ENCODE measurements around the gene DPP10.

The DPP10 gene

DNA sequence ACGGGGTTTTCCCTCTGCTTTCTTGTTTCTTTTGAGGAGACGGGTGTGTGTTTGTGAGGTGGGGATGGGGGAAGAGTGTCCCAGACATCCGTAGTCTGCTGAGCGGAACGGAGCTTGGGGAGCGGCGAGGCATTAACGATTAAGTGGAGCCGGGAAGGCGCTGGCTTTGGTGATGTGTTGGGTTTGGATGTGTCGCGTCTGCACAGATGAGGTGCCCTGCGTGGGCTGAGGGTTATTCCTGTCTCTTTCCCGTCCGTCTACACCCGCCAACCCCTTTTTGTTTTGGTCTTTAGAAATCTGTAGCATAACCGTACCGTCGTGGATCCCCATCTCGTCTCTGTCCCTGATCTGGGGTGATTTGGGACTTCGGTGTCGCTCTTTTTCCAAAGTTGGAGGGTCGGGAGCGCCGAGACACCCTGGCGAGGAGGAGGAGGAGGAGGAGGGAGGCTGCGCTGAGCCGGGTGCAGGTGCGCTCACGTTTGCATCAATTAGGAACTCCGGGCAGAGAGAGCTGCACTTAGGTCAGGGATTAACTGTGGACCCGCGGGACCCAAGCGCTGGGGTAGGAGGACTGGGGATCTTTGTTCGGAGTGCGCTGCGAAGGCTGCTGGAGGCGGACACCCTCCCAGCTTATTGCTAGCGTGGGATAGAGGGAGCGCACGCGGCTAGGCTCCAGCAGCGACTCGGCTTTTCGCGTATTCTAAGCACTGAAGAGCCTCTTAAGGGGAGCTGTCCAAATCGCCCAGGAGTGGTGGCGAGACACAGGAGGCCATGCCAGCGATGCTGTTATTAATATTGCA lies 720.3 kb downstream of the DPP10 start:
- peaks cover 43% of the 10 kb centered on the region for H3K27me3 ChIP-seq (ENCODE audit: control insufficient read depth, insufficient read depth, low read length)
- H3K27ac ChIP-seq (ENCODE audit: low read length) = no peak overlapping the region

DNA sequence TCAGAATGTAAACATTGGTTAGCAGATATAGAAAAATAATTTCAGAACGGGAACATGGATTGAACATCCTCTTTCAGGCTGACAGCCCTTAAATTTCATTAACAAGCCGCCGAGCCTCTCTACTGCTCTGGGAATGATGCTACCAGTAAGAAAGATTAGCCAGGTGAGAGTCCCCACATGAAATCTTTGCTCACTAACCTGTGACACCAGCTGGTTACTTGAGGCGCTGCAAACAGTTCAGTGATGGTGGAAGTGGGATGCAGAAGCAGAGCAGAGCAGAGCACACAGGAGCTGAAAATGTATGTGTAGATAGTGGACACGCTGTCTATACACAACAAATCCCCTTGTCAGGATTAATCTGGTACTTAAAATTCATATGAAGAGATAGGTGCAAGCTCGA lies 721.1 kb downstream of the DPP10 start:
- H3K27me3 ChIP-seq (ENCODE audit: control insufficient read depth, insufficient read depth, low read length) = peaks cover 43% of the 10 kb centered on the region
- H3K4me3 ChIP-seq (ENCODE audit: low read length) = peak overlapping the region; percentile 77
- H3K9ac ChIP-seq (ENCODE audit: low read length) = no peak overlapping the region
- peaks cover 4% of the 10 kb centered on the region for H3K4me1 ChIP-seq (ENCODE audit: control insufficient read depth, low read depth, low read length)
- H3K27ac ChIP-seq (ENCODE audit: low read length) = no peak overlapping the region
- no peaks in the 10 kb centered on the region for H3K9me3 ChIP-seq (ENCODE audit: control insufficient read depth, low read depth, low read length)
- no peaks in the 10 kb centered on the region for H3K36me3 ChIP-seq (ENCODE audit: control insufficient read depth, low read depth, low read length)

More for the DNA sequence above, 720.3 kb downstream of the DPP10 start:
- Histone ChIP-seq H3K4me1 (ENCODE audit: control insufficient read depth, low read depth, low read length) (peaks cover 4% of the 10 kb centered on the region), H3K9me3 (ENCODE audit: control insufficient read depth, low read depth, low read length) (no peaks in the 10 kb centered on the region), H3K9ac (ENCODE audit: low read length) (no peak overlapping the region), H3K4me3 (ENCODE audit: low read length) (peak overlapping the region; percentile 77), H3K36me3 (ENCODE audit: control insufficient read depth, low read depth, low read length) (no peaks in the 10 kb centered on the region)

DNA sequence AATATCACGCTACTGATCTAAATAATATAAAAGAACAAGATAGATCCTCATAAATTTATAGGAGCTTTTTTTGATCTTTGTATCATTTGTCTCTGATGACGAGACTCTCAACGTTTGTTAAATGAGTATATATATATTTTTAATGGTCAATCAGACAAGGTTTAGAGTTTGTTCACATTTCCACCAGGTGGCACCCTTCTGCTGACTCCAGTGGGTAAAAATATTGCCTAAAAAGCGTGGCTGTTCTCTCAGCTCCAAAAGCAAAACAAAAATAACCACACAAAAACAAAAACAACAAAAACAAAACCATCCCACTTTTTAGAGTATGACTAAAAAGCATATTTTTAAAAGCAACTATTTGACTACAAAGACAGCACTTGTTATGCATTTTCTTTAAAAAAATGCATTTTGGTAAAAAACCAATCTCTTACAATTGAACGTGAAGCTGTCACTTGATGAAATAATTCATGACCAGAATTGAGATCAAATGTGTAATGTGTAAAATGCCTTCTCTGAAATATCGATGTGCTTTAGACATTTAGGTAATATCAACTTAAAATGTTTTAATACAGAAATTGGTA lies 723.2 kb downstream of the DPP10 start:
- H3K36me3 ChIP-seq (ENCODE audit: control insufficient read depth, low read depth, low read length) = no peaks in the 10 kb centered on the region
- H3K4me1 ChIP-seq (ENCODE audit: control insufficient read depth, low read depth, low read length) = peaks cover 4% of the 10 kb centered on the region
- no peak overlapping the region for H3K27ac ChIP-seq (ENCODE audit: low read length)
- no peak overlapping the region for H3K9ac ChIP-seq (ENCODE audit: low read length)
- no peak overlapping the region for H3K4me3 ChIP-seq (ENCODE audit: low read length)
- H3K9me3 ChIP-seq (ENCODE audit: control insufficient read depth, low read depth, low read length) = no peaks in the 10 kb centered on the region
- peaks cover 33% of the 10 kb centered on the region for H3K27me3 ChIP-seq (ENCODE audit: control insufficient read depth, insufficient read depth, low read length)

DNA sequence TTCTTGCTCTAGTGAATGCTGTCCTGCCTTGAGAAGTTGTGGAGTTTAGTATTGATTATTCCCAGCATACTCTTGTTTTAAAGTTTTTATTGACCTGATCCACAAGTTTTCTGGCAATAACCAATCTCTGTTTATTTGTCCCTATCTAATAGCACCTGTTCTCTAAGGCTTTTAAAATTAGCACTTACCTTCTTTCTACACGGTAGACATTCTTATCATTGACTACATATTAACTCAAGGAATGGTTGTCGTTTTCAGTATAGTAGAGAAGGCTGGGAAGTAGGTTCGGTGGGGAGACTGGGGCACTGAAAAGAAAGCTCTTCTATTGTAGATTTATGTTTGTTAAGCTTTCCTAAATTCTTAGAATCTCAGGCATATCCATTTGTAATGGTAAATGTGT lies 726.0 kb downstream of the DPP10 start:
- Histone ChIP-seq H3K9me3 (ENCODE audit: control insufficient read depth, low read depth, low read length) (no peaks in the 10 kb centered on the region), H3K4me3 (ENCODE audit: low read length) (no peak overlapping the region), H3K36me3 (ENCODE audit: control insufficient read depth, low read depth, low read length) (no peaks in the 10 kb centered on the region), H3K27me3 (ENCODE audit: control insufficient read depth, insufficient read depth, low read length) (peaks cover 12% of the 10 kb centered on the region), H3K4me1 (ENCODE audit: control insufficient read depth, low read depth, low read length) (peaks cover under 1% of the 10 kb centered on the region), H3K27ac (ENCODE audit: low read length) (no peak overlapping the region), H3K9ac (ENCODE audit: low read length) (no peak overlapping the region)

DNA sequence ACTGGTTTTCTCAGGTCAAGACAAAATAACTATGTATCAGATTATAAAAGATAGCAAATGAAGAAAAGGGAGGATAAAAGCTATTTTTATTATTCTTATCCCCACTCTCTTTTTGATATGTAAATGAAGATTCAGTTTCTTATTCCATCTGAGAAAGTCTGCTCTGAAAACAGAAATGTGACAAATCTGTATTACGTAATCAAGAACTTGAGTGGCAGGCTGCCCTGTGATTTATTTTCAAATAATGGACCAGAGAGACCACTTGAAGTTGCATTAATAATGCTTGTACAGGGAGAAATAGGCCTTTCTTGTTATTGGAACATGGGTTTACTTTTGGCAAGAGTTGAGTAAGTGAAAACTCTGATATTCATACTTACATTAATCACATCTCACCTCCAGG lies 727.4 kb downstream of the DPP10 start:
- Histone ChIP-seq H3K9ac (ENCODE audit: low read length) (no peak overlapping the region), H3K27ac (ENCODE audit: low read length) (no peak overlapping the region), H3K36me3 (ENCODE audit: control insufficient read depth, low read depth, low read length) (no peaks in the 10 kb centered on the region), H3K27me3 (ENCODE audit: control insufficient read depth, insufficient read depth, low read length) (no peaks in the 10 kb centered on the region), H3K9me3 (ENCODE audit: control insufficient read depth, low read depth, low read length) (no peaks in the 10 kb centered on the region), H3K4me1 (ENCODE audit: control insufficient read depth, low read depth, low read length) (peaks cover 2% of the 10 kb centered on the region), H3K4me3 (ENCODE audit: low read length) (no peak overlapping the region)

DNA sequence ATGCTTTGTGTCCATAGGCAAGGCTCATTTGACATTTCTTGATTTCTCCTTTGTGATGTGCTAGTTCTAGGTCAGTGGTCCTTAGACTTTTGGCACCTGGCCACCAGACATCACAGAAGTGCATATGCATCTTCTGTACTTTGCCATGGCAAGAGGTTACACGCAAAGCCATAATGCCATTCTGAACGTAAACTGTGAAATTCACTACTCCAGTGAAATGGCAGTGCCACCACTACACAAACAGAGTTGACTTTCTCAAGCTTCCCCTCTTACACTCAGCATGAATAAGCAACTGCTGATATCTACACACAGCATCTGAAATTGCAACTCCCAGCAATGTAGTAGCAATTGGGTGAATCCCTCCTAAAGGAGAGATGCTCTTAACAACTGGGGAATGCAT lies 729.3 kb downstream of the DPP10 start:
- Histone ChIP-seq H3K4me3 (ENCODE audit: low read length) (no peak overlapping the region), H3K36me3 (ENCODE audit: control insufficient read depth, low read depth, low read length) (no peaks in the 10 kb centered on the region), H3K9me3 (ENCODE audit: control insufficient read depth, low read depth, low read length) (no peaks in the 10 kb centered on the region), H3K4me1 (ENCODE audit: control insufficient read depth, low read depth, low read length) (peaks cover 9% of the 10 kb centered on the region), H3K9ac (ENCODE audit: low read length) (no peak overlapping the region), H3K27ac (ENCODE audit: low read length) (no peak overlapping the region), H3K27me3 (ENCODE audit: control insufficient read depth, insufficient read depth, low read length) (no peaks in the 10 kb centered on the region)

DNA sequence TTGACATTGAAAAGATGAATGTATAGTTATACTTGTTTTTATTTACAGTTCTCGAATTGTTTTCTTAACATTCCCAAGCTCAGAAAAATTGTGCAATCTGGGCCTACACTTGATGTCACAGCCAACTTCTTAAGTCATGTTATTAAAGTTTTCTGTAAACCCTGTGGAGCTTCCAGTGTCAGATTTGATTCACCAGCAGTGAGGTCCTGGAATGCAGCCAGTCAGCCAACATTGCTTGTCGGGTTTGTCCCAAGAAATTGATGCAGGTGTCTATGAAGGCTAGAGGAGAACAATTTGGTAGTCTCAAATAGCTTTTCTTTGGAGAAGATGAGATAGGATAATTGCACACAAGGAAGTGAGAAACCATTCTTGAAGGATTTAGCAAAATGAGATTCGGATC lies 732.2 kb downstream of the DPP10 start:
- H3K4me3 ChIP-seq (ENCODE audit: low read length) = no peak overlapping the region
- H3K27me3 ChIP-seq (ENCODE audit: control insufficient read depth, insufficient read depth, low read length) = no peaks in the 10 kb centered on the region
- H3K9me3 ChIP-seq (ENCODE audit: control insufficient read depth, low read depth, low read length) = no peaks in the 10 kb centered on the region
- H3K27ac ChIP-seq (ENCODE audit: low read length) = no peak overlapping the region
- no peak overlapping the region for H3K9ac ChIP-seq (ENCODE audit: low read length)
- H3K4me1 ChIP-seq (ENCODE audit: control insufficient read depth, low read depth, low read length) = peaks cover 9% of the 10 kb centered on the region
- H3K36me3 ChIP-seq (ENCODE audit: control insufficient read depth, low read depth, low read length) = no peaks in the 10 kb centered on the region

DNA sequence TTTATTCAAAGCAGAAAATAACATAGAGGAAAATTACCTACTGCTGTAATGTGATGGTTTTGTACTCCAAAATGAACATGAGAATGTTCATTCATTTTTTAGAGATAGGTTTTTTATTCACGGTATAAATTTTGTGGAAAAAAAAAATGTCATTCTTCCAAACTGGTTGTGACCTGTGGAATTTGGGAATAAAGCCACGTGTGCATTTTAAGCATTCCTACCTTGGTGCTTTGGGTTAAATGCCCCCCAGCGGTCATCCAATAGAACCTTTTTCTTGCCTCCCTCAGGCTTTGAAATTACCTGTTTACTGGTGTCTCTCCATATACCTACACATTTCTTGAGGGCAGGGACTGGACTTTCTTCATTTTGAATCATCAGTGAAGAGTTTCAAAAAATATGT lies 740.7 kb downstream of the DPP10 start:
- no peaks in the 10 kb centered on the region for H3K9me3 ChIP-seq (ENCODE audit: control insufficient read depth, low read depth, low read length)
- H3K4me1 ChIP-seq (ENCODE audit: control insufficient read depth, low read depth, low read length) = peaks cover 4% of the 10 kb centered on the region
- no peak overlapping the region for H3K9ac ChIP-seq (ENCODE audit: low read length)
- H3K4me3 ChIP-seq (ENCODE audit: low read length) = no peak overlapping the region
- H3K27me3 ChIP-seq (ENCODE audit: control insufficient read depth, insufficient read depth, low read length) = no peaks in the 10 kb centered on the region
- H3K36me3 ChIP-seq (ENCODE audit: control insufficient read depth, low read depth, low read length) = no peaks in the 10 kb centered on the region
- no peak overlapping the region for H3K27ac ChIP-seq (ENCODE audit: low read length)

DNA sequence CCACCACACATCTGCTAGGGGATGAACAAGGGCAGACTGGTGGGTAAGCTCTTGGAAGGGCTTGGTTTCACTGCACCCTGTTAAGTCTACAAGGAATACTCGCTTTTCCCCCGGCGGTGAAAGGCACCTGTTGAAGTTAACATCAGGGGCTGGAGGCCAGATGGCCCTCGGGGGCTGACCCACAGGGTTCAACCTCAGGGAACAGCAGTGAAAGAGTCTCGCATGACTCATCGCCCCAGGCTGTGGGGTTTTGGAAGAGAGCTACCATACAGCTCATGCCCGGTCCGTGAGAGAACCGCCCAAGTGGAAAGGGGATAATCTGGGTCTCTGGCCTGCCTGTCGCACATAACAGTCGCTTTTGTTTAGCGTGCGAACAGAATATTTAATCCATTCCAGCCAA lies 748.0 kb downstream of the DPP10 start:
- H3K4me1 ChIP-seq (ENCODE audit: control insufficient read depth, low read depth, low read length) = no peaks in the 10 kb centered on the region
- no peaks in the 10 kb centered on the region for H3K36me3 ChIP-seq (ENCODE audit: control insufficient read depth, low read depth, low read length)
- H3K27ac ChIP-seq (ENCODE audit: low read length) = no peak overlapping the region
- no peak overlapping the region for H3K4me3 ChIP-seq (ENCODE audit: low read length)
- no peaks in the 10 kb centered on the region for H3K9me3 ChIP-seq (ENCODE audit: control insufficient read depth, low read depth, low read length)
- no peaks in the 10 kb centered on the region for H3K27me3 ChIP-seq (ENCODE audit: control insufficient read depth, insufficient read depth, low read length)
- H3K9ac ChIP-seq (ENCODE audit: low read length) = no peak overlapping the region

DNA sequence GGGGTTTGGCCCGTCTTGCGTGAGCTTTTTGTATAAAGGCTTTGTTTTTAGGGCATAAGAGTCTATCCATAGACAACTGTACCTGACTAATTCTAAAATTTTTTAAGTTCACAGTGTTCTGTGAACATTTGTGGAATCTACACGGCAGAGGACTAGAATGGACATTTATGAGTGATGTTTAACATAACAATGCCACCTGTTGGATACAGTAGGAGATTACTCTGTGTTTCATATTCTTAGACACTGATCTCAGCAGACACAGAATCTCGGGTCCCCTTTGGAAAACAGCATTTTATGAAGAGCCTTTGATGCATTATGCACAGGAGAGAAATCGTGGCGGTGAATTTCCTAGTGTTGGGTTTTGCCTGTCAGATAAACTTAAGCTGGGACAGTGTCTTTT lies 752.2 kb downstream of the DPP10 start:
- H3K27ac ChIP-seq (ENCODE audit: low read length) = no peak overlapping the region
- H3K4me3 ChIP-seq (ENCODE audit: low read length) = no peak overlapping the region

DNA sequence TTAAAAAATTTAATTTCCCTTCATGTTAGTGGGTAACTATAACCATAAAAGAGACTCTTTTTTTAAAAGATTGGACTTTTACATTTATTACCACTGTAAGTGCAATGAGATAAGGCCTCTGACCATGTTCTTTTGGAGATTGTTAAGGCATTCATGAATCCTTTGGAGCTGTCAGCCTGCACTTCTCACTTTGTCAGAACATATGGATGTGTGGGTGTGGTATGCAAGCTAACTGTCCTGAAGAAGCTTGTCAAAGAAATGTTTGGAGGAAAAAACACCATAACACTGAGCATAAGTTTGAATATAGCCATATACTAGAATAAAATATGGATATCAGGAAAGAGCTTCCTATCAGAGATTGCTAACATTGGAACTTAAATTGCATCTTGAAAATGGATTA lies 754.1 kb downstream of the DPP10 start:
- H3K4me3 ChIP-seq (ENCODE audit: low read length) = no peak overlapping the region
- no peak overlapping the region for H3K9ac ChIP-seq (ENCODE audit: low read length)
- H3K4me1 ChIP-seq (ENCODE audit: control insufficient read depth, low read depth, low read length) = no peaks in the 10 kb centered on the region
- H3K9me3 ChIP-seq (ENCODE audit: control insufficient read depth, low read depth, low read length) = no peaks in the 10 kb centered on the region
- H3K27me3 ChIP-seq (ENCODE audit: control insufficient read depth, insufficient read depth, low read length) = no peaks in the 10 kb centered on the region
- no peaks in the 10 kb centered on the region for H3K36me3 ChIP-seq (ENCODE audit: control insufficient read depth, low read depth, low read length)
- no peak overlapping the region for H3K27ac ChIP-seq (ENCODE audit: low read length)

More for the DNA sequence above, 752.2 kb downstream of the DPP10 start:
- no peaks in the 10 kb centered on the region for H3K4me1 ChIP-seq (ENCODE audit: control insufficient read depth, low read depth, low read length)
- H3K27me3 ChIP-seq (ENCODE audit: control insufficient read depth, insufficient read depth, low read length) = no peaks in the 10 kb centered on the region
- no peaks in the 10 kb centered on the region for H3K9me3 ChIP-seq (ENCODE audit: control insufficient read depth, low read depth, low read length)
- H3K36me3 ChIP-seq (ENCODE audit: control insufficient read depth, low read depth, low read length) = no peaks in the 10 kb centered on the region
- no peak overlapping the region for H3K9ac ChIP-seq (ENCODE audit: low read length)

DNA sequence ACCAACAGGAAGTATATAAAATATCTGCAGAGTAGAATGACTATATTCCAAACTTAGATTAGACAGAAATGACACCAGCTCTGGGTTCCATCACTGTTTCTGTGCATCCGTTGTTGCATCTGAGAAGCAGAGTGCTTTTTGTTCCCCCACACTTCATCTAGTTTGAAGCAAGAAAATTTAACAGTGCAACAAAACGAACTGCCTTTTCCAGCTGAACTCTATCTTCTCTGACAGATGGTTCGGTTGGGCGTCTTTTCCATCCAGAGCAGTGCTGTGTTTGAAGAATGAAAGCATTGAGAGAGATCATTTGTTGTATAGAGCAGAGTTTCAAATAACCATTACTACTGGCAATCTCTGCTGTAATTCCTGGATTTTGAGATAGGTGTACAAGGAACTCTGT lies 757.5 kb downstream of the DPP10 start:
- Histone ChIP-seq H3K9me3 (ENCODE audit: control insufficient read depth, low read depth, low read length) (no peaks in the 10 kb centered on the region), H3K27me3 (ENCODE audit: control insufficient read depth, insufficient read depth, low read length) (no peaks in the 10 kb centered on the region)

More for the DNA sequence above, 757.5 kb downstream of the DPP10 start:
- H3K4me1 ChIP-seq (ENCODE audit: control insufficient read depth, low read depth, low read length) = no peaks in the 10 kb centered on the region
- H3K9ac ChIP-seq (ENCODE audit: low read length) = no peak overlapping the region
- no peak overlapping the region for H3K27ac ChIP-seq (ENCODE audit: low read length)
- no peak overlapping the region for H3K4me3 ChIP-seq (ENCODE audit: low read length)
- no peaks in the 10 kb centered on the region for H3K36me3 ChIP-seq (ENCODE audit: control insufficient read depth, low read depth, low read length)
